DOHH2 (cell line): ENCODE data around the gene CCDC15.

Experiments used
- H3F3A ChIP-seq: fragments of 200-600 bp; sonication (generic), shearing (Covaris generic); 2 replicates; pipeline ENCODE4 v1.6.0; 2016; ENCODE audit warnings: antibody characterized with exemption, mild to moderate bottlenecking; ENCODE audit not compliant: control insufficient read depth, insufficient read depth
- H3K27ac ChIP-seq: fragments of 200-600 bp; sonication (generic); 2 replicates; pipeline ENCODE4 v1.5.1; 2014; ENCODE audit warnings: low read depth, mild to moderate bottlenecking, low read length, moderate library complexity
- H3K27me3 ChIP-seq: fragments of 200-600 bp; sonication (generic); 2 replicates; pipeline ENCODE4 v1.6.1; 2014; ENCODE audit warnings: mild to moderate bottlenecking, low read length, mixed read lengths; ENCODE audit not compliant: control insufficient read depth
- H3K36me3 ChIP-seq: fragments of 200-600 bp; sonication (generic); 2 replicates; pipeline ENCODE4 v1.6.1; 2014; ENCODE audit warnings: mild to moderate bottlenecking, low read length, moderate library complexity, mixed read lengths; ENCODE audit not compliant: control insufficient read depth
- H3K4me1 ChIP-seq: fragments of 200-600 bp; sonication (generic); 2 replicates; pipeline ENCODE4 v1.6.1; 2014; ENCODE audit warnings: mild to moderate bottlenecking, low read length, mixed read lengths; ENCODE audit not compliant: control insufficient read depth
- H3K4me2 ChIP-seq: fragments of 200-600 bp; sonication (generic); 2 replicates; pipeline ENCODE4 v1.6.0; 2014; ENCODE audit warnings: mild to moderate bottlenecking, low read length, moderate library complexity
- H3K4me3 ChIP-seq: fragments of 200-600 bp; sonication (generic); 2 replicates; pipeline ENCODE4 v1.5.1; 2014; ENCODE audit warnings: mild to moderate bottlenecking, low read length, mixed read lengths
- H3K79me2 ChIP-seq: fragments of 200-600 bp; sonication (generic); 2 replicates; pipeline ENCODE4 v1.6.1; 2014; ENCODE audit warnings: mild to moderate bottlenecking, low read length, mixed read lengths; ENCODE audit not compliant: control insufficient read depth
- H3K9me2 ChIP-seq: fragments of 200-600 bp; sonication (generic); replicated peaks from 2 replicates; pipeline ENCODE4 v1.6.1; 2014; ENCODE audit warnings: mild to moderate bottlenecking, low read length, mixed read lengths; ENCODE audit not compliant: control insufficient read depth
- H3K9me3 ChIP-seq: fragments of 200-600 bp; sonication (generic); 2 replicates; pipeline ENCODE4 v1.6.1; 2014; ENCODE audit warnings: antibody characterized with exemption, low read length, mixed read lengths; ENCODE audit not compliant: control insufficient read depth, insufficient read depth
- H4K20me1 ChIP-seq: fragments of 200-600 bp; sonication (generic); 2 replicates; pipeline ENCODE4 v1.6.0; 2014; ENCODE audit warnings: low read depth, mild to moderate bottlenecking, antibody characterized with exemption, low read length, moderate library complexity; ENCODE audit not compliant: control insufficient read depth, insufficient read depth
- CTCF ChIP-seq: fragments of 200-600 bp; sonication (generic); IDR thresholded peaks from one replicate; pipeline ENCODE4 v1.5.1; 2014; ENCODE audit warnings: antibody characterized with exemption, mild to moderate bottlenecking, low read depth, low read length; ENCODE audit not compliant: poor library complexity, severe bottlenecking
- EZH2phosphoT487 ChIP-seq: fragments of 200-600 bp; sonication (generic); IDR thresholded peaks from 2 replicates; pipeline ENCODE4 v1.6.1; 2017; ENCODE audit warnings: borderline replicate concordance, mild to moderate bottlenecking, antibody characterized with exemption, low read length, moderate library complexity, mixed read lengths

Gene CCDC15

DNA sequence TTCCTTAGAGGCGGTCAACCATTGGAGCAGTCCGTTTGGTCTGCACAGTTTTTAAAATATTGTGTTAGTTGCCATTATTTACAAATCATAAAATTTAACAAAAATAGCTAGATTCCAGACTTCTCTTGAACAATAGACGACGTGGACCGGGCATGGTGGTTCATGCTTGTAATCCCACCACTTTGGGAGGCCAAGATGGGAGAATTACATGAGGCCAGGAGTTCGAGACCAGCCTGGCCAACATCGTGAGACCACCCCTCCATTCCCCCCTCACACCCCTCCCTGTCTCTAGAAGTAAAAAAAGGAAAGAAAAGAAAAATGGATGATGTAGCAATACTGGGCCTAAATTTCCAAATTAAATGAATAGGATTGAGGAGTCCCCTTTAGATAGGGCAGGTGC, 110.1 kb downstream of the CCDC15 start:
- Histone ChIP-seq H3K4me2 (no peak overlapping the region), H3K36me3 (no peaks in the 10 kb centered on the region), H3K4me1 (peaks cover 9% of the 10 kb centered on the region), H3K27ac (no peak overlapping the region), H3K79me2 (no peaks in the 10 kb centered on the region), H3F3A (no peaks in the 10 kb centered on the region), H3K4me3 (no peak overlapping the region), H4K20me1 (no peaks in the 10 kb centered on the region), H3K27me3 (peaks cover 47% of the 10 kb centered on the region), H3K9me2 (no peaks in the 10 kb centered on the region), H3K9me3 (no peaks in the 10 kb centered on the region)
- TF ChIP-seq EZH2phosphoT487: no peak
- no peak for TF ChIP-seq CTCF

GRCh38 chr11:125068368-125068767, 114.4 kb downstream of the CCDC15 start:
- no peaks in the 10 kb centered on the region for H3K9me3 ChIP-seq
- TF ChIP-seq EZH2phosphoT487: no peak
- no peak for TF ChIP-seq CTCF
- peaks cover 17% of the 10 kb centered on the region for H3K27me3 ChIP-seq
- H3K4me2 ChIP-seq: no peak overlapping the region
- peaks cover 40% of the 10 kb centered on the region for H3K4me1 ChIP-seq
- no peaks in the 10 kb centered on the region for H3K79me2 ChIP-seq
- H3K36me3 ChIP-seq: no peaks in the 10 kb centered on the region
- no peaks in the 10 kb centered on the region for H3K9me2 ChIP-seq
- no peaks in the 10 kb centered on the region for H3F3A ChIP-seq
- H3K4me3 ChIP-seq: no peak overlapping the region
- H3K27ac ChIP-seq: no peak overlapping the region
- no peaks in the 10 kb centered on the region for H4K20me1 ChIP-seq

GRCh38 chr11:125069008-125069407, 115.0 kb downstream of the CCDC15 start:
- Histone ChIP-seq H3K27ac (no peak overlapping the region), H4K20me1 (no peaks in the 10 kb centered on the region), H3K27me3 (peaks cover 10% of the 10 kb centered on the region), H3K4me2 (no peak overlapping the region), H3K79me2 (no peaks in the 10 kb centered on the region), H3K36me3 (no peaks in the 10 kb centered on the region), H3K9me2 (no peaks in the 10 kb centered on the region), H3F3A (no peaks in the 10 kb centered on the region), H3K4me1 (peaks cover 41% of the 10 kb centered on the region), H3K9me3 (no peaks in the 10 kb centered on the region), H3K4me3 (no peak overlapping the region)
- TF ChIP-seq CTCF (no peak), EZH2phosphoT487 (no peak)

DNA sequence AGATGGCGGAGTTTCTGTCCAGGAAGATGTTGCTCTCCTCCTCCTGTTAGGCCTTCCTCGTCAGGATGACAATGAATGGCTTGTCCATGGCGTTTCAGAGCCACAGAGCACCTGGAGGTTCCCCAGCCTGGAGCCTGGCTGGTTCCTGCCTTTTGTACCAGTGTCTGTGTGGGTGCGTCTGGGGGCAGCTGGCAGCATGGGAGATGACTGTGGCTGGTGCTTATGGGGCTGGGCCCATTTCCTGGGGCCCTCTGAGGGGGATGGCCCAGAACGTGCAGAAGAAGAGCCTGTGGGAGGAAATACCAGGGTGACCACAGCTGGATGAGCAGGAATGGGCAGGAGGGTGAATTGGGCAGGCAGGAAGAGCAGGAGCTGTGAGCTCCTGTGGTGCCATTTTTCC, 115.8 kb downstream of the CCDC15 start:
- Histone ChIP-seq H3K27me3 (peaks cover 4% of the 10 kb centered on the region; the same call in 1 of the 2 replicates), H3K4me1 (peaks cover 44% of the 10 kb centered on the region), H3K9me2 (no peaks in the 10 kb centered on the region), H3K79me2 (no peaks in the 10 kb centered on the region), H3K27ac (no peak overlapping the region), H3K4me2 (no peak overlapping the region), H3K9me3 (no peaks in the 10 kb centered on the region), H4K20me1 (no peaks in the 10 kb centered on the region), H3F3A (no peaks in the 10 kb centered on the region), H3K36me3 (no peaks in the 10 kb centered on the region), H3K4me3 (no peak overlapping the region)
- TF ChIP-seq CTCF: no peak
- TF ChIP-seq EZH2phosphoT487: no peak
